SH-SY5Y (cell line): Measurements from ENCODE around the gene PARD3.

Experiments
- GATA2 ChIP-seq: IDR thresholded peaks from 2 replicates; pipeline ENCODE4 v1.6.1; 2011; ENCODE audit warnings: mild to moderate bottlenecking, low read depth, low read length
- GATA3 ChIP-seq: IDR thresholded peaks from 2 replicates; pipeline ENCODE4 v1.6.1; 2011; ENCODE audit warnings: low read depth, mild to moderate bottlenecking, low read length, moderate library complexity

GRCh38 chr10:34299105-34299611, 515.9 kb downstream of the PARD3 start:
- TF ChIP-seq GATA2 = no peak
- no peak for TF ChIP-seq GATA3
